Activated naive CD8-positive, alpha-beta T cell treated with anti-CD3 and anti-CD28 coated beads, Interleukin-2, amount 50 U/mL, for 24 hours (primary cell): ENCODE results near the gene RPS6KA3.

Experiments used
- ATAC-seq: fragments of 150-1000 bp; cut with Tn5 transposase; one replicate; pipeline ENCODE4 v1.10.0; 2021
- DNase-seq: peaks from one replicate; pipeline ENCODE4 v3.0.0; 2021
- H3K27ac Mint-ChIP-seq: one replicate; pipeline ENCODE4 v1.8.0; 2021; ENCODE audit warnings: mild to moderate bottlenecking, mixed read lengths
- H3K27me3 Mint-ChIP-seq: one replicate; pipeline ENCODE4 v1.8.0; 2021; ENCODE audit warnings: mixed read lengths
- H3K36me3 Mint-ChIP-seq: one replicate; pipeline ENCODE4 v1.8.0; 2021; ENCODE audit warnings: low read depth, mixed read lengths
- H3K4me1 Mint-ChIP-seq: one replicate; pipeline ENCODE4 v1.8.0; 2021; ENCODE audit warnings: mixed read lengths
- H3K4me3 Mint-ChIP-seq: one replicate; pipeline ENCODE4 v1.8.0; 2021; ENCODE audit warnings: mild to moderate bottlenecking, moderate library complexity, mixed read lengths
- H3K9me3 Mint-ChIP-seq: one replicate; pipeline ENCODE4 v1.8.0; 2021; ENCODE audit warnings: mixed read lengths

RPS6KA3 gene

DNA sequence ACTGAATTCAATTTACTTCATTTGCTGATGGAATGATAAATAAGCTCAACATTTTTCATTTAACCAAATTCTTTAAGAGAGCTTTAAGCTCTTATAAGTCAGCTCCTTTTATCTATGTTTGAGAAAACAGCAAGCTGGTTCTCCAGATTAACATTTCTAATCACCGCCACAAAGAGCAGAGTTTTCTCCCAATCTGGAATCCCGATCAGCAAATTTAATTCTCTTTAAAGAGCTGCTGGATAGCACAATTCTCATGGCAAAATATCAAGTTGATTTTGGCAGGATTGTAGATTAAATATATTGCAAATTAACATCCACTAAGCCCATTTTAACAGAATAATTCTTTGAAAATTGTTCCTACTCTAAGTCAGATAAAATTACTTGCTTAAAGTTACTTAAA, 48.8 kb downstream of the RPS6KA3 start:
- Mint-ChIP-seq H3K4me3 (no peak overlapping the region), H3K36me3 (peaks cover 11% of the 10 kb centered on the region), H3K27ac (no peak overlapping the region), H3K4me1 (peaks cover 64% of the 10 kb centered on the region), H3K27me3 (no peaks in the 10 kb centered on the region), H3K9me3 (no peaks in the 10 kb centered on the region)
- no peak for DNase-seq
- ATAC-seq = no peak

DNA sequence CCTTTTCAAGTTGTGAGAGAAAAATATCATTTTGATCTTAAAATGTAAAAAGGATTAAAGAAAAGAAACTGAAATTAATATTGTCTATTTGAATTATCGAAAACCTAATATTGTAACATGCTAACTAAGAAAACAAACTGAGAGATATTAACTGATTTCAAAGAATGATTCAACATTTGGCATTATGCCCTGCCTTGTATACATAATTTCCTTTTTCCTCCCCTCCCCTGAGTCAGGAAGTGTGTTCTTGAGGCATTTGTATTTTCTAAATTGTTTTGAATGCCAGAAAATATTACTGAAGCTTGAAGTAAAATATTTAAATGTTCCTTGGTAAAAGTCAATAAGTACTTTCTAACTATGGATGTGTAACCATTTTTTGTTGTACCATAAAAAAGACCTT, 49.4 kb downstream of the RPS6KA3 start:
- peaks cover 13% of the 10 kb centered on the region for H3K36me3 Mint-ChIP-seq
- ATAC-seq (no peak), DNase-seq (no peak)
- H3K4me1 Mint-ChIP-seq = peaks cover 69% of the 10 kb centered on the region
- no peak overlapping the region for H3K4me3 Mint-ChIP-seq
- peak overlapping the region; percentile 59 for H3K27ac Mint-ChIP-seq
- no peaks in the 10 kb centered on the region for H3K9me3 Mint-ChIP-seq
- no peaks in the 10 kb centered on the region for H3K27me3 Mint-ChIP-seq

DNA sequence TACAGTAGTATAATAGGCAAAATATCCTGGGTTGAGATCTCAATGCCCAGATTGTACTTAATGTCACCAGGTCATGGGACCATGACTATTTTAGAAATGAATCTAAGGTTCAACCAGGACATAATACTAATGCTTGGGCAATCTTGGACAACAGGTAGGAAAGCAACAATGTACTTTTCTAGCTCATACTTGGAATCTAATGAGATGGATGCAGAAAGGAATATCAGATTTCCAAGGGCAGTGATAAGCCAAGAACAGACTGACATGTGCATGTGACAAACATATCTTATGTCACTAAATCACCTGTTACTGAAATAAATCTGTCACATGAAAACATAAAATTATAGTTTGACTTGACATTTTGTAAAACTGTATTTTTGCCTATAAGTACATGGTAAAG, 51.1 kb downstream of the RPS6KA3 start:
- DNase-seq (no peak), ATAC-seq (no peak)
- H3K27ac Mint-ChIP-seq = no peak overlapping the region
- peaks cover 12% of the 10 kb centered on the region for H3K36me3 Mint-ChIP-seq
- no peaks in the 10 kb centered on the region for H3K27me3 Mint-ChIP-seq
- peaks cover 77% of the 10 kb centered on the region for H3K4me1 Mint-ChIP-seq
- no peaks in the 10 kb centered on the region for H3K9me3 Mint-ChIP-seq
- no peak overlapping the region for H3K4me3 Mint-ChIP-seq

DNA sequence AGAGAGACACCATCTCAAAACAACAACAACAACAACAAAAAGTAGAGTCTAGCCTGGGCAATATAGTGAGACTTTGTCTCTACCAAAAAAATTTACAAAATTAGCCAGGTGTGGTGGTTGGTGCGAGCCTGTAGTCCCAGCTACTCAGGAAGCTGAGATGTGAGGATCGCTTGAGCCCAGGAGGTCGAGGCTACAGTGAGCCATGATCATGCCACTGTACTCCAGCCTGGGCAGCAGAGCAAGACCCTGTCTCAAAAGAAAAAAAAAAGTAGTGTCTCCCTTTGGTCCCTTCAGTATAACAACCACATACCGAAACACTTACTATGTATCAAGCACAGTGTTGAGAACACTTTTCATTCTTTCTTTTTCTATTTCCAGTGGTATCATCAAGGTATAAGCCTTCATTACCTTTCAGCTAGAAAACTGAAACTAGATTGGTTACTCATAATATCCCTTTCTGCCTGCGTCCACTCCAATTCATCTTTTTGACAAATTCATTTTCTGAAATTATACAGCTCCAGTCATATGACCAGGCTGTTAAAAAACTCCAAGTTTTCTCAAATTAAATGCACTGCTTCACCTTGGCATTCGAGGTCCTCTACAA, 54.1 kb downstream of the RPS6KA3 start:
- H3K36me3 Mint-ChIP-seq = peaks cover 24% of the 10 kb centered on the region
- DNase-seq (no peak), ATAC-seq (peak; percentile 84)
- no peaks in the 10 kb centered on the region for H3K9me3 Mint-ChIP-seq
- H3K4me1 Mint-ChIP-seq = peaks cover 69% of the 10 kb centered on the region
- H3K27ac Mint-ChIP-seq = peak overlapping the region; percentile 73
- H3K27me3 Mint-ChIP-seq = no peaks in the 10 kb centered on the region
- H3K4me3 Mint-ChIP-seq = no peak overlapping the region

DNA sequence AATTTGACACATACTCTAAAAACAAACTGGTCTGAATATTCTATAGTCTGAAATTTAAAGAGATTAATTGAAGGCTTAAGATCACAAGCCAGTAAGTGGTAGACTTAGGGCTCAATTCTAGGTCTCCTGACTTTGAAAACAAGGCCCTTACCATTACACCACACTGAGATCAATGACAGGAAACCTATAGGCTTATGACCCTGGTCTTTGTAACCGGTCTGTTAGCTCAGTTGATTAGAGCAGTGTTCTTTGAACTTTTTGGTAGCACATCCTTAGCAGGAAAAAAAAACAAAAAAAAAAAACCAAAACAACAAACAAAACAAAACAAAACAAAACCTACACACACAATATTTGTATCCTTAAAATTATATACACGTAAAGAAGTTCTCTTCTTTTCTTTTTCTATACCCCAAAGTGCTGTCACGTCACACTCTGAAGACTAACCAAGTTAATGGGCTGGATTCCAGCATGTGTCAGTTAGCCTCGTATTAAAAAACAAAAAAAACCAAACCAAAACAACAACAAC, 55.4 kb downstream of the RPS6KA3 start:
- DNase-seq (no peak), ATAC-seq (no peak)
- Mint-ChIP-seq H3K27me3 (no peaks in the 10 kb centered on the region), H3K27ac (no peak overlapping the region), H3K4me3 (no peak overlapping the region), H3K9me3 (no peaks in the 10 kb centered on the region), H3K4me1 (peaks cover 72% of the 10 kb centered on the region), H3K36me3 (peaks cover 36% of the 10 kb centered on the region)

DNA sequence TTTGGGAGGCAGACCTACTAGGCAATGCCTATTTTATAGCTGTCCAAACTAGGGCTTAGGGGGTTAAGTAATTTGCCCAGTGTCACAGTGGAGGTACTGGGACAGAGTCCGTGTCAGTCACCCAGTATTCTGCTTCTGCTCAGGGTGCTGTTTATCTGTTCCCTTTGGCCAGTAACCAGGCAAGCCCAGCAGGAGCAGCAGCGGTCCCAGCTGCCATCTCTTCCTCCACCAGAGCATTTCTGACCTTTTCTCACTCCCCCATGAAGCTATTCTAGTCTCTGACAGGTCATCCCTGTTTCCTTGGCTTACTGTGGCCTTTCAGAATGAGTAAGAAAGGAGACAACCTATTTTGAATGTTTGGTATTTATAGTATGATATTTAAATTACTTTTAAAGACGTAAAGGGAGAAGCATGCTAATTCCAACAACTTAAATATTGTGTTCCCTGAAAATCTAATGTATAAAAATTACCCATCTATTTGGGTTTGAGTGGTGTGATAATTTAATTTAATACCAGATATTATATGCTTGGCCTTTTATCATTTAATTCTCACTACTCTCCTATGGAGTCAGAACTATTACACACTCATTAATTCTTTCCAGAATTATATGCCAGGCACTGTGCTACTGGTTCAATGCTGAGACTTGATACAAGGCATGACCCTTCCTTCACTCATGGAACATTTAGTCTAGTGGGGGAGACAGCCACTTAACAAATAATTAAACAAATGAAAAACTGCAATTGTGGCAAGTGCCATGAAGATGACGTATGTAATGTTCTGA, 60.6 kb downstream of the RPS6KA3 start:
- DNase-seq = peak; percentile 14
- ATAC-seq = peak; percentile 91
- Mint-ChIP-seq H3K36me3 (peaks cover 43% of the 10 kb centered on the region), H3K4me1 (peaks cover 59% of the 10 kb centered on the region), H3K9me3 (no peaks in the 10 kb centered on the region), H3K27me3 (no peaks in the 10 kb centered on the region), H3K4me3 (peak overlapping the region; percentile 35), H3K27ac (peak overlapping the region; percentile 82)

DNA sequence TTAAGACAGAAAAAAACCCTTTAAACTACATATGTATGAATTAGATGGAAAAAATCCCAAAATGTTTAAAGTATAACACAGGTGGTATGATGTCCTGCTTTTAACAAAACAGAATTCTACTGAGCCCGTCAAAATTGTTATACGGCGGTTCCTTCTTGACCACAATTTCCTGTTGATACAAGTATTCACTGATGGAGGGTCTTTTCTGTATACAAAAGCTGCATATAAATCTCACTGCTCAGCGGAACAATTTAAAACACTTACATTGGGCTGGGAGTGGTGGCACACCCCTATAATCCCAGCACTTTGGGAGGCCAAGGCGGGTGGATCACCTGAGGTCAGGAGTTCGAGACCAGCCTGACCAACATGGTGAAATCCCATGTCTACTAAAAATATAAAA, 62.4 kb downstream of the RPS6KA3 start:
- ATAC-seq (no peak), DNase-seq (no peak)
- H3K4me3 Mint-ChIP-seq = no peak overlapping the region
- H3K9me3 Mint-ChIP-seq = no peaks in the 10 kb centered on the region
- peaks cover 52% of the 10 kb centered on the region for H3K36me3 Mint-ChIP-seq
- no peak overlapping the region for H3K27ac Mint-ChIP-seq
- H3K27me3 Mint-ChIP-seq = no peaks in the 10 kb centered on the region
- H3K4me1 Mint-ChIP-seq = peaks cover 49% of the 10 kb centered on the region

DNA sequence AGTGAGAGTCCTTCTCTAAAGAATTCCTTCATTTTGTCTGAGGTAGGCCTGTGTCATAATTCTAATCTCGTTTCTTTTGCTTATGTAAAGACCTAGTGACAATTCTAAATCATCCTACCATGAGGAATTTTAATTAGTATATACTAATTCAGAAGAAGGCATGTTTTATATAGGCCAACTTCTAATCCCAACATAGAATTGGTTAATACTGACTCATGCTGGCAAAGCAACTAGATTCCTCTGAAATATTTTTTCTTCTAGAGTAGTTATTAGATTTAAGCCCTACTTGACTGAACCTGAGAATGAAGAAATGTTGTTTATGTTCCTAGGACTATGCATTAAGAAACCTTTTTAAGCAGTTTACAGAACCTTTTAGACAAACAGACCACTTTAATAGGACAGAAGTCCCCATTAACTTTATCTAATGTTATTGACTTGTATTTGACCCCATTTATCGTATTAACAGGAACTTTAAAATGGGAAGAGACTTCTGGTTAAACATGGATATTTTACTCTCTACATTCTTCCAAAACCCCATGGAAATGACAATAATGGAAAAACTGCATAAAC, 69.0 kb downstream of the RPS6KA3 start:
- Mint-ChIP-seq H3K9me3 (no peaks in the 10 kb centered on the region), H3K4me1 (peaks cover 17% of the 10 kb centered on the region), H3K27ac (peak overlapping the region; percentile 16), H3K4me3 (no peak overlapping the region), H3K27me3 (no peaks in the 10 kb centered on the region), H3K36me3 (peaks cover 38% of the 10 kb centered on the region)
- no peak for ATAC-seq
- DNase-seq = no peak

DNA sequence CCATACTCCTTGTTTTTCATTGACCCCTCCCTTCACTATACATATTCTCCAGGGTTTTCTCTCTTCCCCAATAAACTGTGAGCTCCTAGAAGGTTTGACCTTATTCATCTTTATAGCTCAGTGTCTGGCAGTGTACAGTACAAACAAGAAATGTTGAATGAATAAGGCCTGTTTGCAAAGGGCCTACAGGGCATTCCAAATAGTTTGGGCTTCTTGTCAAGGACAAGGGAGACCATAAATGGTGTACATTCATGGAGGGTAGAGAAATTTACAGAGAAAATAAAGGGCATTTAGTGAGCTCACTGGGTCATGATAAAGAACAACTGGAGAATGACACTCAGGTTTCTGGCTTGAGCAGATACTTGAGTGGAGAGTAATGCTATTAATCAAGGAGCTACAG, 77.5 kb downstream of the RPS6KA3 start:
- no peak for ATAC-seq
- H3K36me3 Mint-ChIP-seq = peaks cover 27% of the 10 kb centered on the region
- H3K9me3 Mint-ChIP-seq = no peaks in the 10 kb centered on the region
- no peaks in the 10 kb centered on the region for H3K4me1 Mint-ChIP-seq
- no peak overlapping the region for H3K27ac Mint-ChIP-seq
- no peak for DNase-seq
- no peaks in the 10 kb centered on the region for H3K27me3 Mint-ChIP-seq
- H3K4me3 Mint-ChIP-seq = no peak overlapping the region

DNA sequence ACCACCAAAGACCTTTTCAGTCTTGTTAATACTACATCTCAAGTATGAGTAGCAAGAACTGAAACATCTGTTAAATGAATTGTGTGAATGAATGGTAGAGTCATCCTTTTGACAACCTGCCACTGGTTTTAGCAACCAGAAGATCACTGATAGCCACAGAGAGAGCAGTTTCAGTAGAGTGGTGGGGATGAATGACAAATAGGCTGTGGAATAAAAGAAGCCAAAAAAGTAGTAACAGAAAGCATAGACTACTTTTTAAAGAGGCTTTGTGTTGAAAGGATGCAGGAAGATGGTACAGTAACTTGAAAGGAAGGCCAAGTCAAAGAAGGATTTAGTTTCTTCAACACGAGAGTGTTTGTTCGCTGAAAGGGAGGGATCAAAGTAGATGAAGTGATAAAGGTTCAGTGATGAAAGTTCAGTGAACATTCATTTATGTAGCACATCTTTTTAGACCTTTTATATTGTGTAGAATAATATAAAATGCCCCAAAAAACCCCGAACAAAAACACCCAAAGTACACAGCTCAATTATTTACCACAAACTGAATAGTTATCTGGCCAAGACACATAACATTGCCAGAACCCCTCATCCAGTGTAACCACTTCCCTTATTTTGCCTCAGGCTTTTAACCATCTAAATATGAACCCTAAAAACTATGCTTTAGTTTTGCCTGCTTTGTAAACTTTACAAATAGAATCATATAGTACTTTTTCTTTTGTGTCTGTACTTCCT, 84.9 kb downstream of the RPS6KA3 start:
- ATAC-seq (peak; percentile 65), DNase-seq (no peak)
- peak overlapping the region; percentile 49 for H3K27ac Mint-ChIP-seq
- H3K4me3 Mint-ChIP-seq = no peak overlapping the region
- peaks cover 36% of the 10 kb centered on the region for H3K36me3 Mint-ChIP-seq
- no peaks in the 10 kb centered on the region for H3K27me3 Mint-ChIP-seq
- H3K4me1 Mint-ChIP-seq = peaks cover 18% of the 10 kb centered on the region
- H3K9me3 Mint-ChIP-seq = no peaks in the 10 kb centered on the region

DNA sequence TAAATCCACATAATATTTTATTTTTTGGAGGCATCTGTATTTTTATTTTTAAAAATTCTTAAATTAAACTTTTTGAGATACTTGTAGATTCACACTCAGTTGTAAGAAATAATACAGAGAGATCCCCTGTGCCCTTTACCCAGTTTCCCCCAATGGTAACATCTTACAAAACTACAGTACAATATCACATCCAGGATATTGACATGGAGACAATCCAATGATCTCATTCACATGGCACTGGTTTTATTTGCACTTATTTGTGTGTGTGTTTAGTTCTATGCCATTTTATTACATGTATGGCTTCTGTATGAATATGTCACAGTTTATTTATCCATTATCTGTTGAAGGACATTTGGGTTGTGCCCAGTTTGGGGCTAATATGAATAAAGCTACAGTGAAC, 89.6 kb downstream of the RPS6KA3 start:
- Mint-ChIP-seq H3K27me3 (no peaks in the 10 kb centered on the region), H3K9me3 (no peaks in the 10 kb centered on the region), H3K4me3 (no peak overlapping the region), H3K4me1 (peaks cover 9% of the 10 kb centered on the region), H3K36me3 (peaks cover 30% of the 10 kb centered on the region), H3K27ac (no peak overlapping the region)
- ATAC-seq (no peak), DNase-seq (no peak)

DNA sequence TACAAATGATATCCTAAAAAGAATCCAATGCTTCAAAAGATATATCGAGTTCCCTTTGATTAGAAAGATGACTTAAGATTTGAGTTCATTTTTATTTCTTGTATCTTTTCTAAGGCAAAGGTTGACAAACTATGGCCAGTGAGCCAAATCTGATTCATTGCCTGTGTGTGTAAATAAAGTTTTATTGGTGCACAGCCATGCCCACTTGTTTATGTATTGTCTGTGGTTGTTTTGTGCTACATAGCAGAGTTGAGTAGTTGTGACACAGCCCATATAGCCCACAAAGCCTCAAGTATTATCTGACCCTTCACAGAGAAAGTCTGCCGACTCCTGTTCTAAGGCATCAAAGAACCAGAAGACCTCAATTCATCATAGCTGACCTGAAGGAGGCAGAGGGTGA, 92.9 kb downstream of the RPS6KA3 start:
- ATAC-seq (no peak), DNase-seq (no peak)
- Mint-ChIP-seq H3K27me3 (no peaks in the 10 kb centered on the region), H3K4me1 (no peaks in the 10 kb centered on the region), H3K9me3 (no peaks in the 10 kb centered on the region), H3K27ac (no peak overlapping the region), H3K36me3 (peaks cover 15% of the 10 kb centered on the region), H3K4me3 (no peak overlapping the region)

DNA sequence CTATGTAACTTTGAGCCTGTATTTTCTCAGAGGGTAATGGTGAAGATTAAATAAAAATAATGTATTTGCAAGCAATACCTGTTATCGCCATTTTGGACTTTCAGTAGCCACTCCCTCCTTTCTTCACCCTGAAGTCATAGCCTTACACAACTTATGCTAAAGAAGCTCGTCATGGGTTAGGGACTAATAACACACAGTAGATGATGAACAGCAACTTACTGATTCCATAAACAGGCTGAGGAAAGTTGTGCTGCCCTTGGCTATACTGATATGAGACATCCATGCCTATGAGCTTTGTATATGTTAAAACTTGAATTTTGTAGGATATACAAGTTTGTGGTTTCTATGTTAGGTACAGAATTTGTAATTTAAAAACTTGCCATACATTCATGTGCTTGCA, 93.4 kb downstream of the RPS6KA3 start:
- no peaks in the 10 kb centered on the region for H3K4me1 Mint-ChIP-seq
- H3K36me3 Mint-ChIP-seq = peaks cover 15% of the 10 kb centered on the region
- DNase-seq (no peak), ATAC-seq (no peak)
- no peaks in the 10 kb centered on the region for H3K27me3 Mint-ChIP-seq
- H3K27ac Mint-ChIP-seq = no peak overlapping the region
- H3K9me3 Mint-ChIP-seq = no peaks in the 10 kb centered on the region
- no peak overlapping the region for H3K4me3 Mint-ChIP-seq

DNA sequence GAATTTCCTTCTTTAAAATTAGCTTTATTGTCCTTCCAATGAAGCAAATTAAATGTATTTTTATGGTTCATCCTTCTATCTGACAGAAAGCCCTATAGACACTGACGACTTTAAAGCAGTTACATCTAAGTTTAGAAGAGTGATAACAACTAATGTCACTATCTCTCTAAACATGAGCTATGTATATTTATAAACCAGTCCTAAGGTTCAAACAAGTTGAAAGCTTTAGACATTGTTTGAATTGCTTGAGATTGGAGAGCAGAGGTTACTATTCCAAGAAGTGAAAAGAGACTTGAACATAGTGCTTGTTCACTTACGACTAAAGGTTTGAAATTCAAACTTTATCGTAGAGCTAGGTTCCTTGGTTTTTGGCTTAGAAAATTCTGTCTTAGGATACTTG, 94.8 kb downstream of the RPS6KA3 start:
- ATAC-seq (no peak), DNase-seq (no peak)
- H3K9me3 Mint-ChIP-seq = no peaks in the 10 kb centered on the region
- H3K36me3 Mint-ChIP-seq = peaks cover 15% of the 10 kb centered on the region
- H3K4me3 Mint-ChIP-seq = no peak overlapping the region
- no peaks in the 10 kb centered on the region for H3K27me3 Mint-ChIP-seq
- H3K4me1 Mint-ChIP-seq = no peaks in the 10 kb centered on the region
- H3K27ac Mint-ChIP-seq = no peak overlapping the region
